Mesothelial cell of epicardium (in vitro differentiated cells): ENCODE results near the gene HSP90AB1. TPM values are rescaled to one million over a fixed set of nuclear protein-coding genes. Genes with fewer than 3 reads are reported as not detected.

Source experiments
- DNase-seq, 2 experiments: peaks; one replicate each; pipeline ENCODE4 v3.0.0; 2021; ENCODE audit warnings: low spot score in 2 of 2; ENCODE audit not compliant: unreplicated experiment in 2 of 2
- H3K27ac Mint-ChIP-seq: 2 replicates; pipeline ENCODE4 v1.8.0; 2021; ENCODE audit warnings: mixed read lengths
- H3K27me3 Mint-ChIP-seq: 2 replicates; pipeline ENCODE4 v1.8.0; 2021; ENCODE audit warnings: low read depth, mixed read lengths
- H3K36me3 Mint-ChIP-seq: 2 replicates; pipeline ENCODE4 v1.8.0; 2021; ENCODE audit warnings: mixed read lengths
- H3K4me1 Mint-ChIP-seq: 2 replicates; pipeline ENCODE4 v1.8.0; 2021; ENCODE audit warnings: mixed read lengths
- H3K4me3 Mint-ChIP-seq: 2 replicates; pipeline ENCODE4 v1.8.0; 2021; ENCODE audit warnings: mild to moderate bottlenecking, moderate library complexity, mixed read lengths
- H3K9me3 Mint-ChIP-seq: 2 replicates; pipeline ENCODE4 v1.8.0; 2021; ENCODE audit warnings: mixed read lengths
- CTCF ChIP-seq: fragments of 200-600 bp; sonication (generic); IDR thresholded peaks from one replicate; pipeline ENCODE4 v1.5.0; 2021; ENCODE audit warnings: antibody characterized with exemption; ENCODE audit not compliant: unreplicated experiment
- total RNA-seq: library from RNA; stranded (reverse); gene quantifications from 3 replicates; pipeline ENCODE4 v1.2.1, GENCODE V29; 2021

HSP90AB1 gene
- total RNA-seq, 1 donor from 2014 or later: 992 TPM

- H3K36me3 Mint-ChIP-seq: peaks cover 51% of the 10 kb centered on the region
- no peak for DNase-seq
- peaks cover 34% of the 10 kb centered on the region for H3K4me1 Mint-ChIP-seq
- TF ChIP-seq CTCF: peak; percentile 27
- no peaks in the 10 kb centered on the region for H3K9me3 Mint-ChIP-seq
- H3K27me3 Mint-ChIP-seq: no peaks in the 10 kb centered on the region
- H3K4me3 Mint-ChIP-seq: no peak overlapping the region
- peak overlapping the region; percentile 51 for H3K27ac Mint-ChIP-seq
Measured at GRCh38 chr6:44253307-44254101, 6.6 kb downstream of the HSP90AB1 start.

GRCh38 chr6:44254191-44255104, 7.5 kb downstream of the HSP90AB1 start:
- Mint-ChIP-seq H3K4me3 (no peak overlapping the region), H3K27ac (peak overlapping the region; percentile 7), H3K4me1 (peaks cover 24% of the 10 kb centered on the region), H3K9me3 (no peaks in the 10 kb centered on the region), H3K27me3 (no peaks in the 10 kb centered on the region), H3K36me3 (peaks cover 43% of the 10 kb centered on the region)
- no peak for TF ChIP-seq CTCF
- DNase-seq: no peak

GRCh38 chr6:44255105-44255808, 8.4 kb downstream of the HSP90AB1 start:
- Mint-ChIP-seq H3K9me3 (no peaks in the 10 kb centered on the region), H3K27me3 (no peaks in the 10 kb centered on the region), H3K4me1 (peaks cover 21% of the 10 kb centered on the region), H3K27ac (peak overlapping the region; percentile 50), H3K4me3 (peak overlapping the region; percentile 75), H3K36me3 (peaks cover 37% of the 10 kb centered on the region)
- TF ChIP-seq CTCF: no peak
- DNase-seq: no peak

- H3K4me3 Mint-ChIP-seq: peak overlapping the region; percentile 75
- peaks cover 30% of the 10 kb centered on the region for H3K36me3 Mint-ChIP-seq
- no peaks in the 10 kb centered on the region for H3K9me3 Mint-ChIP-seq
- no peak for TF ChIP-seq CTCF
- DNase-seq: no peak
- H3K27me3 Mint-ChIP-seq: no peaks in the 10 kb centered on the region
- H3K4me1 Mint-ChIP-seq: peaks cover 21% of the 10 kb centered on the region
- H3K27ac Mint-ChIP-seq: peak overlapping the region; percentile 83
Measured at GRCh38 chr6:44255871-44256774, 9.2 kb downstream of the HSP90AB1 start.

- Mint-ChIP-seq H3K36me3 (peaks cover 25% of the 10 kb centered on the region), H3K27me3 (no peaks in the 10 kb centered on the region), H3K27ac (peak overlapping the region; percentile 83), H3K4me3 (peak overlapping the region; percentile 75), H3K9me3 (no peaks in the 10 kb centered on the region), H3K4me1 (peaks cover 21% of the 10 kb centered on the region)
- DNase-seq: peak in 1 of 2 experiments; percentile 65
- TF ChIP-seq CTCF: no peak
Measured at GRCh38 chr6:44256775-44257024, 9.8 kb downstream of the HSP90AB1 start.
